Activated T-cell treated with anti-CD3 and anti-CD28 coated beads for 4 hours (primary cell): ENCODE measurements around the gene CASZ1.
A peak's percentile ranks its signal among the peaks of the same experiment; 100 is the strongest.

Experiments used
- DNase-seq: peaks from one replicate; pipeline ENCODE4 v3.0.0-alpha.2; 2020

Gene CASZ1

DNA sequence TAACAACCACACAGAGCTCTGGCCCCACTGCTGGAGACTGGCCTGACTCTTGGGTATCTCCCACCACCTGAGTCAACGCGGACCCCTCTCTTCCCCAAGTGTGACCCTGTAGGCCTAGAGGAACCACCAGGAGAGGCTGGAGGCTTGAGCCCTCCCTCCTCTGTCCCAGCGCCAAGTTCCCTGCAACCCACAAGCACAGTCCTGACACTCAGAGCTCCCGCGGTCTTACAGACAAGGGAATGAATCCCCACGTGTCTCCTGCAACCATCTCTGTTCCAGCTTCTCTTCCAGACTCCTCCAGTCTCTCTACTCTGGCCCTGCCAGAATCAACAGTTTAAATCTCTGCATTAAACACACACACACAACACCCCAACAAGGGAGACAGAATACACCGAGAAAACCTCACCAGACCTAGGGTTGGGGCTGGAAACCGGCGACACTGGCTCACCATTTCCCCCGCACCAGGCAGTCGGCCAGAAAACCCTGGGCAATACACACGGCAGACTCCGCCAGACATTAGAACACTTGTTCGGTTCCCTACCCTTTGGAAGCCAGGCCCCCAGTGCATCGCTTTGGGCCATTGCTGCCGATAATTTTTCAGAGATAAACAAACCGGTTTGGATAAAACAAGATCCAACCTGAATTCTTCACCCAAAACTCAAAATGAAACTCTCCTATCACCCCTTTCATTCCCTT, 21.7 kb downstream of the CASZ1 start:
- no peak for DNase-seq

DNA sequence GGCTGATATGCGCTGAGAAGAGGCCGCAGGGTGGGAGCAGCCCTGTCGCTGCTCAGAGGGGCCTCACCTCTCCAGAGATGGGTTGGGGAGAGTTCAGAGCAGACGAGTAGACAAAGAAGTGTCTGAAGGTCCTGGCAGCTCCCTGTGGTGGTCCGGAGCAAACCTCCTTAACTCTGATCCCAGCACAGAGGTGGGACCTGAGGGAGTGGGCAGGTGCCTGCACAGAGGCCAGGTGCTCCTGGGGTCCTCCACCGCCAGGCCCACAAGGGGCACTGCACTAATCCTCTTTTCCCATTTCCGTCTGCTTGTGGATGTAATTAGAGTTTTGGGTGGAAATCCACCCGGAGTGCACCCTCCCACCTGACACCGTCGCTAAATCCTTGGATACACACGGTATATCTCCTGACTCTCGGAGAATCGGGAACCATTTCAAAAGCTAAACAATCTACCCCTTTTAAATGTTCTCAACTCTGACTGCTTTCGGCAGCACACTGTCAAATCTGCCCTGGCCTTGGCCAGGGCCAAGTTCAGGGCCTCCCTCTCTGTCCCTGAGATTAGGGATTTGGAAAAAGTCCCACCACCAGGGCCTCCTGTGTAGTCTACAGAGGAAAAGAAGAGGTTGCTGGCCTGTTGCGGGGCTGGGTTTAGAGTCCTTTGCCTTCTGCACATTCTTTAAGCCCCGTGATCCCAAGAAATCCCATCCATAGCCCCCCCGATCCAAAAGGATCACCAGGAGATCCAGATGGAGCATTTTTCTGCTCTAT, 22.4 kb downstream of the CASZ1 start:
- DNase-seq = no peak

DNA sequence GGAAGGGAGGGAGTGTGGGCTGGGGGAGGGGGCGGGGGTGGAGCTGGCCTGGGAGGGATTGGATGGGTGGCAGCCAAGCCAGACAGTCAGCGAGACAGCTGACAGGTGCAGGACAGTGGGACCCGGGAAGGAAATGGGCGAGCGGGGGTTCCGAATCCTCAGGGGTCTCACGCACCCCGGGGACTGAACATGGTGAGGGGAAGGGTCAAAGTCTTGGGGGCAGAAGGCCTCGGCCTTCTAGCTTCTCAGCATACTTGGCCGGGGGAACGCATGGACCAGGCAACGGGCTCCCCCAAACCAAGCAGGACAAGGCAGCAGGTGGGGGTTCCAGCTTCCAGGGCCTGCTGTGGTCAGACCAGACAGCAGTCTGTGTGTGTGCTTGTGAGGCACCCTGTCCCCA, 23.1 kb downstream of the CASZ1 start:
- DNase-seq = no peak

DNA sequence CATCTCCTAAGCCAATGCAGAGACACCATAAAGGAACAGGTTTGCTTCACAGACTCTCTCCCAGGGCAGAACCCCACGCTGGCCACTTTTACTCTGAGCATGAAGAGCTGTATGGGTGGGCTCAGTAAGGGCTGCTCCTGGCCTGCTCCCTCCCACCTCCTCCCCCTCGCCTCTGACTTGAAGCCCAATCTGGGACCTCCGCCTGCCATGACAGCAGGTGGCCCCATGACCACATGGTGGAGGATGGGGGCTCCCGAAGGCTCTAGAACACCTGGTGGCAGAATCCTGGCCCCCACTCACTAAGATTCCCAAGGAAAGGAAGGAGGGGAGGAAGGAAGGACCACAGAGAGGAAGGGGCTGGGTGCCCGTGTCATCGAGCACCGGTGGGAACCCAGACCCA, 23.7 kb downstream of the CASZ1 start:
- DNase-seq = no peak

DNA sequence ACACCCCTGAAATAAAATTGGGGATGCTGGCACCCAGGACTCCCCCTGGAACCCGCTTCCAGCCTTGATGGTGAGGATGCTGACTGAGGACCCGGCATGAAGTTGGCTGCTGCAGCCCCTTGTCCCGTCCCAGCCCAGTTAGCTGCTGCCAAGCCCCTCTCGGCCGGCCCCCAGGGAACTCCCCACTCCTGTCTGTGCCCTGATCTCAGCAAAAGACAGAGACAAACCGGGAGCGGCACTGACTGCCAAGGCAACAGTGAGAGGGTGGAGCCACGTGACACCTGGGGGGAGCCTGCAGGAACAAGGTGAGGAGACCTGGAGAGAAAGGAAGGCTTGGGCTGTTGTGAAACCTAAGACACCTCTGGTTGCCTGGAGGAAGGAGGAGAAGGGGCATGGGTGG, 24.7 kb downstream of the CASZ1 start:
- no peak for DNase-seq

DNA sequence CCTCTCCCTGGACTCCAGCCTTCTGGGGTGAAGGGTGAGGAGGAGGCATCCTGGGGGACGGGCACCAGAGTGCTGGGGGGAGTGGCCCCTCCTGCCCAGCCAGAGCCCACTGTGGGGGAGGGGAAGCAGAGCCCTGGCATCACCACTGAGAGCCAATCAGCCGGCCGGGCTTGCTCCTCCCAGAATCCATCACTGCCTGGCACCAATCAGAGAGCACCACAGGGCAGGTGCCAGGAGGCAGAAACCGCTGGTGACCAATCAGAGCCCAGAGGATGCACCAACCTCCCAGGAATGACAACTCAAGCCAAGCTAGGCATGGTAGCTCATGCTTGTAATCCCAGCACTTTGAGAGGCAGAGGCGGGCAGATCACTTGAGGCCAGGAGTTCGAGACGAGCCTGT, 27.9 kb downstream of the CASZ1 start:
- no peak for DNase-seq

DNA sequence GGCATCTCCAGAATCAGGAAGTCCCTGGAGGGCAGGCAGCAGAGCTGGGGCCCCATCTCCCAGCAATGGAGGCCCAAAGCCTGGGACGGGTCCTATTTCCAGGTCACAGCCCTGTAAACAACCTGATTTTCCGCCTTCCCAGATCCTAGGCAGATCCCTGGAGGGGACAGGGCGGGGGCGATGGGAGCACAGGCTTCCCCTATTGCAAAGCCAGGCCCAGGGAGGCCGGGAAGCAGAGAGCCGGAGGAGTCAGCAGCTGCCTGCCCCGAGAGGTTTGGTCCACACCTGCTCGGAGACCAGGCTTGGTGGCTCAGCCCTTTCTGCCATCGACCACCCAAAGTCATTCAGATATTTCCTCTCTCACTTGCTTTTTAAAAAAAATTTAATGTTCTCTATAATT, 29.2 kb downstream of the CASZ1 start:
- no peak for DNase-seq

DNA sequence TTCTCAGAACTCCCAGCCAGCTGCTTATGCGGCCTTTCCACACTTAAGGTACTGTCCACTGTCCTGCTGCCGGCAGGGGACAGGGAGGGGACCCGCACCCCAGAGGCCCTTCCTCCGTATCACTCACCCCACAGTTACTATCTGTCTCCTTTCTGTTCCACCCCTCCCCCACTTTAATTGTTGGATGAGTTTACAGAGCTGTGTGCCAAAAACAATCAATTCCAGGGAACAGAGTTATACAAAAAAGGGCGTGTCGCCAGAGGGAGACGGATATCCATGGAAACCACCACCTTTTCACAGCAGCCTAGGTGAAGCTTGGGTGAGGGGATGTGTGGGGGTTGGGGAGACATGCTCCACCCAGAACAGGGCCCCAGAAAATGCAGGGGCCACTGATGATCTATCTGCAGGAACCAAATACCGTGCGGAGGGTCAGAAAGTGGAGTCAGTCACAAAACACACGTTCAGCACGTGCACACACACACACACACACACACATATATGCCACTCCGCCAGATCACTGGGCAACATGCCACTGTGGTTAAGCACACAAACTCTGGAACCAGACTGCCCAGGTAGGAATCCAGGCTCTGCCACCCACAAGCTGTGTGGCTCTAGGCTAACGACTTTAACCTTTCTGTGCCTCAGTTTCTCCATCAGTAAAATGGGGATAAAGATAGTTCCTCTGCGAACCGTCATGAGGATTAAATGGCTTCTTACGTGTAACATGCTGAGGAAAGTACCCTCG, 30.5 kb downstream of the CASZ1 start:
- no peak for DNase-seq

DNA sequence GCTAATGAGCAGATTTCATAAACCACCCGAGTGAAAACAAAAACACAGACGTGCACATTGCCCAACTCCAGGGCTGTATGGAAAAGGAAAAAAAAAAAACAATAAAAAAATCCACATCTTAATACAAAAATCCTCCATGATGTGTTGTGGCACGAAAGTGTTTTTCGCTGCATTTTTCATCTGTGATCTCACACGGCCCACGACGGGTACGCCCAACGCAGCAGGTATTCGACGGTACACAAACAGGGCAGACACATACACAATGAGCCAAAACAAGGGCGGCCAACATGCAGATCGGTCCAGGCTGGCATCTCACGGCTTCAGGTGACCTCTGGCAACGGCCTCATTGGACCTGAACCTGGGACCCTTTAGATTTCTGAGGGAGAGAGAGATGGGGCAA, 31.1 kb downstream of the CASZ1 start:
- no peak for DNase-seq

DNA sequence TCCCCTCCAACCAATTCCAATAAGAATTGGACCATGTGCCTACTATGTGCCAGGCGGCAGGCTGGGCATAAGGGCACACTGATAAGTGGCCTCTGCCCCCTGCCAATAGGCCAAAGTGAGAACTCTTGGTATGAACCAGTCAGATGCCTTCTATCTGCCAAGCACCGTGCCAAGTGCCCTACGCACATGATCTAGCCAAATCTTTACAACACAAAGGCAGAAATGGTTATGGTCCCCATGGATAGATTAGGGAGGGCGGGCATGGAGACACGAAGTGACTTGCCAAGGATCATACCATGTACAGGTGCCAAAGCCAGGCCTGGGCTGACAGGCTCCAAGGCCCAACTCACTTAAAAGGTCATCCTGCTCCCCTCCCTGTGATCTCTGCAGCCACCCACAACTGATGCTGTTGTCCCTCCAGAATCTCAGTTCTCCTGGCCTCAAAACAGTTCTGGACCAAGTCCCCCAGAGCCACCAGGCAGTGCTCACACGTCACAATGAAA, 32.1 kb downstream of the CASZ1 start:
- no peak for DNase-seq

DNA sequence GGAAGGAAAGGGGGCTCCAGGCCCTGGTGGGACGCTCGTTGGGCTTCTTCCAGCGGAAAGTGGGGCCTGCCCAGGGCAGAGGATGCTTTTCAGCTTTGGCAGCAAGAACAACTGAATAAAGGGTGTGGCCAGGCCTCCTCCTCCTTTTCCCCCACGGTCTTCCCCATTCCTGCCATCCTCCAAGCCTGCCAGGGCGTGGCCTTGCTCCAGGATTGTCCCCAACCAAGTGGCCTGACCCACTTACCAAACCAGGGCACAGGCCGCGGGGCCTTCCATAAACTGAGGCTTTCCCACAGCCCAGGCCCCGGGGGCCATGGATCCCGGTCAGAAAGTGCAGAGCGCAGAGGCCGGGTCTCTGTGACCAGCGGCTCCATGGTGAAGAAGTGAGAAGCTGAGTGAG, 33.6 kb downstream of the CASZ1 start:
- no peak for DNase-seq

DNA sequence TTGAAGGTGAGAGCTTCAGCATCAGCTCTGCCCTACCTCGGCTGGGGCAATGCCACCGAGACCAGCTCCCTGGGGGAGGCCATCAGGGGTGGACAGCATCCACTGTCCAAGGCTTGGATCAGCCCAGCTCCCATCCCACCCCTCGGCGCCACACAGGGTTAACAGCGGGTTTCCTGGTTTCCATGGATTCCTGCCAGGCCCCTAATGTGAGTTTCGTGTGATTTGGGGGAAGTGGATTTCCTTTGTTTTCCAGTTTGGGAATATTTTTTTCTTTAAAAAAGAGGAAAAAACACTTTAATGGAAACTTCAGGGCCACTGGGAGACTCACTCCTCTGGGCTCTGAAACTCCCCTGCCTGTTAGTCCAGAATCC, 34.3 kb downstream of the CASZ1 start:
- DNase-seq = no peak

DNA sequence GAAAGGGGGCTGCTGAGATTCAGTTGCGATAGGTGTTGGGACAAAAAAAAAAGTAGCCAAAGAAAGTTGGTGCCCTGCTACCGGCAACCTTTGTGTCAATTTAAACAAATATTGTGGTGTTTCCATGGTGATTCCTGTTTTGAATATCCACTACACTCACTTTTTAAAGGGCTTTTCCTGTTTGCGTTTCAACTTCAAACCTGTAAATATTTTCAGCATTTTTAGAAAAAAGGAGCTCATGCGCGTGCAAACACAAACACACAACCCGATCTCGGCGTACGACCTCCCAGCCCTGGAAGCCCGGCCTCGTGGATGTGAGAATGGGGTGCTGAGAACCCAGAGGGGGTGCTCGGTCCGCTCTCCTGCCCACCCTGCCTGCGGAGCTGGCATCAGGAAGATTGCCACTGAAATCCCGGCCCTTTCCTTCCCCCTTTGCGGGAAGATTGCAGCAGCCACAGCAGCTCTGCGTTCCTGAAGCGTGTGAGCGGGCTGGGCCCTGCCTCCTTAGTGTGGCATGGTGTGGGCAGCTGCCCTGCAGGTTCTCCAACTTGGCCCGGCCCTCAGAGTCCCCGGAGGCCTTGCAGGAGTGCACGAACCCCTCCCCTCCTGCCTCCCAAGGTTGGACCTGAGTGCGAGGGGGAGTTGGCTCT, 34.8 kb downstream of the CASZ1 start:
- no peak for DNase-seq

DNA sequence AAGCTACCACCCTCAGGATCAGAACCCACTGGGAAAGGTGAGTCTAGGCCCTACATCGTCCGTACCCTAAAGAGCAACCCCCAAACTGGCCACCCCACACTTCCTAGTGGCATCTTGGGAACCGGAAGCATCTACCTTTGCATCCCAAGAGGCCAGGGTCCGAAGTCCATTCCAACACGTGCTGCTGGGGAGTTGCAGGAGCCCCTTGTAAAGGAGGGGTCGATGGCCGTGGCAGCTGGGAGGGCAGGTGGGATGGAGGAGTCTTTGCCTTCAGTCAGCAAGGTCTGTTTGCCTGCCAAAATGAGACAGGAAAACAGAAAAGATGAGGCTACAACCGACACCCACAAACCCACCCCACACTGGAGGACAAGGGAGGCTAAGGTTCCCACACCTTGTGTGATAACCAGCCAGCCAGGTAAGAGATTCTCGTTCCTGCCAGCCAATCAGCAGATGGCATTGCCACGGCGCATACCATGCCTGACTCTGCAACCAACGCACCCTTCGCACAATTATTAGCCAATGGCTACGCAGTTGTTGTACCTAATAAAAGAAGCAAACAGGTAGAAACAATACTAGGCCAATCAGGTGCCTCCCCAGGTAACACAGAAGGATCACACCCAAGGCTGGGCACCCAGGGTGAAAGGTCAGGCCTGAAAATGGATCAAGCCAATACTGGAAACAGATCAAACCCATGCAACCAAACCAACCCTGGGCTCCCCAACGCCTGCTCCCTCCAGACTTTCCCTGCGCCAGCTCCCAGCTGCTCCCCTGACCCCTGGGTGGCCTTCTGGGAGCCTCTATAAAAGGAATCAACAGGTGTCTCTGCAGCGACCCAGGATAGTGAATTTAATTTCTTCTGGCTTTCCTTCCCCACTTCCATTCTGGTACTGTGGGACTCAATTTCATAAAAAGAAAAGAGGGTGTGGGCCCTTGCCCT, 35.6 kb downstream of the CASZ1 start:
- no peak for DNase-seq

DNA sequence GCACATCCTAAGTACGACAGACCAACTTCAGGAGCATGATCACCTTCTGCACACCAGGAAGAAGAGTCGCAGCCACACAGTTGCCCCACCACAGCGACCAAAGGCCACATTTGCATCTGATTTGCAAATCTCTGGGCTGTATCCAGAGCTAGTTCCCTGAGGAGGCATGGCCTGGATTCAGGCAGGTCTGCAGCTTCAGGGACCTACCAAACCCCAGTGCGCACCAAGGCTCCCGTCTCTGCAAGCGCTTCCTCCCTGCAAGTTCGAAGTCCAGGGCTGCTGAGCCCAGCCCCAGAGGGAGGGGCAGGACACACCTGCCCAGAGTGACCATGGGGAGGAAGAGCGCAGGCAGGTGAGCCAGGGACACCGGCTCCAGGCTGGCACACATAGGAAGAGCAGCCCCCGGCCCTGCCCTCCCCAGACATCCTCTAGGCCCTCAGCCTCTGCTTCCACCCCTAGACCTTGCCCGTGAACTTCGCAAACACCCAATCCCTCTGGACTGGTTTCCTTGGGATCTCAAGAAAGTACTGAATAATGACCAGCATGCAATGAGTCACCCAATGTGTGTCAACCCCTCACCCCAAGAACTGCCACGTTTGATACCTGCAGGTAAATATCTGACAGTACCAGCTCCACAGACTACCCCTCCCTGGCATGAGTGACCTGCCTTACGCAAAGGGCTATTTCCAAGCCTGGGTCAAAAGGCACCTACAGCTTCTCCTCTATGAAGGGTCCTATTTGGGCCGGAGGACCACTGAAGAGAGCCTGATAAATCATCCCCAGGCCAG, 36.8 kb downstream of the CASZ1 start:
- DNase-seq = no peak

DNA sequence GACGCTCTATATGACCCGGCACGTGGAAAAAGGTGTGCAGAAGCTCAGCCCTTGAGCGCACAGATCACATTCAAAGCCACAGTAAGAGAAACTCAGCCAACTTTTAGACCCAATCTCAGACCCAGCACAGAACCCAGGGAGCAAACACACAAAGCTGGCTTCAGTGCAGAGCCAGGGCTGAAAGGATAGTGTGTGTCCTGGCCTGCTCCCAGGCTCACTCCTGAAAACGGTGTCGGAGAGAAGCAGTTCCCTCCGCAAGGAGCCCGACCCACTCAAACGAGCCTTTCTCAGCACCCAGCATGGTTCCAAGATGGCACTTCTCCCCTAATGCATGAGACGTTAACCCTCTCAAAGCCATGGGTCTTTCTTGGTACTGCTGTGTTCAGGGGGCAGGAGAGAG, 39.6 kb downstream of the CASZ1 start:
- no peak for DNase-seq

DNA sequence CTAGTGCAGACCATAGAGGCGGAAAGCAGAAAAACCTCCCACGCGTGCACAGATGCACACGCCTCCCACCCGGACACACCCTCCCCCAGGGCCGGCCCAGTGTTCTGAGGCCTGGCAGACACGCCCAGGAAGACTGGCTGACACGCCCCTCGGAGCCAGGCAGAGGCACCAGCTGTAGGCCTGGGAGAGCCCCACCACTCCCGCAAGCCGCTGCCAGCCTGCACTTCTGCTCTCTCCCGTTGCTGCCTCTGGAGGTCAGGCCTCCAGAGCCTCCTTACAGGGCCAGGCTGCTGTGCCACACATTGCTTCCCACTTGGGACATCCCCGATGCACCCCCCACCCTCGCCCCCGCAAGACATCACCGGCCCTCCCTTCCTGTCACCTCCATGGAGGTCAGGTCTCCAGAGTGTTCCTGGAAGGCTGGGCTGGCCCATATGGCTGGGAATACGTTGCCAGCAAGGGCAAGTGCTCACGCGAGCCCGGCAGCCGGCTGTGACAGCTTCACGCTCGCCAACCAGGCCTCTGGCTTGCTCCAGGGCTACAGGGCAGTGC, 40.4 kb downstream of the CASZ1 start:
- peak; percentile 21 for DNase-seq

DNA sequence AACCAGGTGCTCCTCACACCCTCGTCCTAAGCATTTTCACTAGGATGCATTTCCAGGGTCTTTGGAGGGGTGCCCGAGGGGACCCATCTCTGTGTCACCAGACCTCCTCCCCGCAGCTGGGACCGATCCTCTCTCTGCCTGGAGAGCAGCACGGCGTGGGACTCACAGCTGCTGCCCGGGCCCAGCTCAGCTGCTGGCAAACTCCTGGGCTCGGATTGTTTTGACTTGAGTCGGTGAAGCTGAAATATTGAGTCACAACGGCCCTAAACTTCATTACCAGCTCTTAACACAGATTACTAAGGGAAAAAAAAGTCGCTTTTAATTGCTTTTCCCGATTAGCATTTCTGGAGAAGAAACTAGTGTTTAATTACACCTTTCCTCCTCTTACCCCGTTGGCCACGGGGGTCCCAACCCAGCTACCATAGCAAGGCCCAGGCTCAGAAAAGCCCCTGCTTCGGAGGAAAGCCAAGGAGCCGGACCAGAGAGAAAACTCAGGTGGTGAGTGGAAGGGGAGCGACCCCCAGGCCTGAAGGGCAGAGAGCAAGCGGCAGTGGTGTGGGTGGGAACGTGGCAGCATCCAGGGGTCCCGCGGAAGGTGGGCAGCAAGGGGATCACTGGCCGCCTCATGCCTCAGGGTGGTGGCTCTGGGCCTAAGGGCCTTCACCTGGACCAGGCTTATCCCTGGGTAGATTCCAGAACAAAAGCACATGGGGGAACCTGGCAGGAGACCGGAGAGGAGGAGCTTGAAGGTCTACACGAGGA, 41.7 kb downstream of the CASZ1 start:
- no peak for DNase-seq

DNA sequence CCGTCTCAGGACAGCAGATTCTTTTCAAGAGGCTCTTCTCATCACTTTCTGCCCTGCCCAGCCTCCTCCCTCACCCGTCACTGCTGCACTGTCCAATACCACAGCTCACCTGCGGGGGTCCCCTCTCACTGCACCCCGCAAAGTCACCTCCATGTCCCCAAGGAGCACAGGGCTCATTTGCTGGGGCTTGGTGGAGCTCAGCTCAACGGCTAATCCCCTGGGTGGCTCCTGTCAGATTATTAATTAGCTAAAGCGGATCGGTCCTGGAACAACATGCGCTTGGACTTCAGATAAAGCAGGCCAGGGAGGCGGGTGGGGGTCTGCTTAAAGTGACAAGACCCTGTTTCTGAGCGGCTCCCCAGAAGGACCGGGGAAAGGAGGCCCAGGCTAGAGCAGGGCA, 43.1 kb downstream of the CASZ1 start:
- DNase-seq = no peak

DNA sequence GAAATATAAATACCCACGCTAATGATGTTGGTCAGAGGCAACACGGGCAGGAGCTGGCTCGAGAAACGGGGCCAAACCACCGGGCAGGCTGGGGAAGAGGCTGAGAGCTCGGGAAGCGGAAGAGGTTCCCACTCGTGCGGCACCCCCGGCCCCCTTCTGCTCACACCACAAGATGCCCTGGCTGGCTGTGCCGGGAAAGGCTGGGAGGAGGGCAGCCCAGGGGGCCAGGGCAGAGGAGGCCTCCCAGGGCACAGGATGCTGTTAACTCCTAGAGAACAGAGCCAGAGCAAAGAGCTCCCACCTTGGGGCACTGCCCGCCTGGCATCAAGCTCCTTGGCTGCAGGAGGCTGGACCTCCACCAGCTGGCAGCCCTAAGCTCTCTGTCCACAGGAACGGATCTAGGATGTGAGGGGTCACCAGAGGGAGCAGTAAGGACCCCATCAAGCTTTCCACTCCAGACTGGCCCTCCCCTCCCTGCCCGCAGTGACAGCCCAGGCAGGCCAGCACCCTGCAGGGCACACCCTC, 44.8 kb downstream of the CASZ1 start:
- DNase-seq = no peak
